ENCODE measurements around the gene GOLGA2. TPM values are rescaled to one million over a fixed set of nuclear protein-coding genes. Genes with fewer than 3 reads are reported as not detected.

GOLGA2 gene
- total RNA-seq, 2 experiments from 2014 or later = 44.3 to 48.3 TPM

GRCh38 chr9:128254855-128255759, 20.7 kb downstream of the GOLGA2 start:
- peak; percentile 74 for TF ChIP-seq CTCF (IDR thresholded peaks at IDR 0.05)
- Mint-ChIP-seq H3K9me3 (no peaks in the 10 kb centered on the region), H3K4me3 (peak overlapping the region; percentile 66), H3K27me3 (peaks cover 5% of the 10 kb centered on the region), H3K27ac (no peak overlapping the region), H3K4me1 (ENCODE audit: low read depth) (peaks cover 15% of the 10 kb centered on the region), H3K36me3 (ENCODE audit: low read depth) (peaks cover 25% of the 10 kb centered on the region)
- intact Hi-C loops (cut with DNase I, micrococcal nuclease) = loop anchor here (1.0 to 10.0 kb wide), 2 partner anchors 60 to 86 kb away; partner anchors contain the start of gene CIZ1 (in 1 of the 2)
- Histone ChIP-seq H3K4me3 (ENCODE audit: low read length) (no peak overlapping the region), H3K9me3 (ENCODE audit: control insufficient read depth in 1 of 2, insufficient read depth in 1 of 2, low read length in 2 of 2) (no peaks in the 10 kb centered on the region), H3K36me3 (ENCODE audit: insufficient read depth, low read length) (peaks cover 36% of the 10 kb centered on the region), H3K27me3 (ENCODE audit: control insufficient read depth in 1 of 2, insufficient read depth in 2 of 2, low read length in 2 of 2) (no peaks in the 10 kb centered on the region), H3K27ac (ENCODE audit: low read depth in 1 of 2, low read length in 2 of 2) (no peak overlapping the region), H3K4me1 (ENCODE audit: insufficient read depth, low read length) (peaks cover 14% of the 10 kb centered on the region)
- DNase-seq = peak; percentile 35 to 74 (median 48)
- POLR2A ChIA-PET = no interaction called here
- no peak for ATAC-seq (ENCODE audit: poor library complexity)
- CTCF ChIA-PET = interaction anchor here (0.5 to 0.6 kb wide), 2 partner anchors 21 to 1024 kb away, joined by 3 read pairs; partner anchors contain the start of genes GOLGA2 and SWI5

- peaks cover 22% of the 10 kb centered on the region for H3K4me1 Mint-ChIP-seq (ENCODE audit: low read depth)
- CTCF ChIA-PET = no interaction called here
- intact Hi-C loops (cut with DNase I, micrococcal nuclease) = loop anchor here in 1 of 2 experiments (10.0 kb wide), 1 partner anchor 60 kb away; the partner anchor contains the start of gene CIZ1
Measured at GRCh38 chr9:128254362-128254761, 21.4 kb downstream of the GOLGA2 start.

GRCh38 chr9:128253991-128254346, 21.8 kb downstream of the GOLGA2 start:
- CTCF ChIA-PET = no interaction called here
- ATAC-seq (ENCODE audit: poor library complexity) (no peak), DNase-seq (no peak)
- peaks cover 18% of the 10 kb centered on the region for H3K36me3 Mint-ChIP-seq (ENCODE audit: low read depth)
- no peaks in the 10 kb centered on the region for H3K27me3 ChIP-seq (ENCODE audit: control insufficient read depth in 1 of 2, insufficient read depth in 2 of 2, low read length in 2 of 2)
- H3K36me3 ChIP-seq (ENCODE audit: insufficient read depth, low read length) = peaks cover 26% of the 10 kb centered on the region
- no peak overlapping the region for H3K27ac Mint-ChIP-seq
- H3K27me3 Mint-ChIP-seq = peaks cover 5% of the 10 kb centered on the region
- no peak overlapping the region for H3K27ac ChIP-seq (ENCODE audit: low read depth in 1 of 2, low read length in 2 of 2)
- H3K4me1 Mint-ChIP-seq (ENCODE audit: low read depth) = peaks cover 22% of the 10 kb centered on the region
- peaks cover 20% of the 10 kb centered on the region for H3K4me1 ChIP-seq (ENCODE audit: insufficient read depth, low read length)
- H3K9me3 ChIP-seq (ENCODE audit: control insufficient read depth in 1 of 2, insufficient read depth in 1 of 2, low read length in 2 of 2) = no peaks in the 10 kb centered on the region
- H3K4me3 Mint-ChIP-seq = no peak overlapping the region
- H3K9me3 Mint-ChIP-seq = no peaks in the 10 kb centered on the region
- POLR2A ChIA-PET = no interaction called here
- no peak for TF ChIP-seq CTCF (IDR thresholded peaks at IDR 0.05)
- no peak overlapping the region for H3K4me3 ChIP-seq (ENCODE audit: low read length)
- intact Hi-C loops (cut with DNase I, micrococcal nuclease) = loop anchor here in 1 of 2 experiments (10.0 kb wide), 1 partner anchor 59 kb away; the partner anchor contains the start of gene CIZ1

More at GRCh38 chr9:128254362-128254761, 21.4 kb downstream of the GOLGA2 start:
- POLR2A ChIA-PET = no interaction called here
- Histone ChIP-seq H3K9me3 (ENCODE audit: control insufficient read depth in 1 of 2, insufficient read depth in 1 of 2, low read length in 2 of 2) (no peaks in the 10 kb centered on the region), H3K36me3 (ENCODE audit: insufficient read depth, low read length) (peaks cover 29% of the 10 kb centered on the region), H3K27ac (ENCODE audit: low read depth in 1 of 2, low read length in 2 of 2) (no peak overlapping the region), H3K27me3 (ENCODE audit: control insufficient read depth in 1 of 2, insufficient read depth in 2 of 2, low read length in 2 of 2) (no peaks in the 10 kb centered on the region), H3K4me3 (ENCODE audit: low read length) (no peak overlapping the region), H3K4me1 (ENCODE audit: insufficient read depth, low read length) (peaks cover 20% of the 10 kb centered on the region)
- Mint-ChIP-seq H3K27ac (no peak overlapping the region), H3K4me3 (no peak overlapping the region), H3K9me3 (no peaks in the 10 kb centered on the region), H3K36me3 (ENCODE audit: low read depth) (peaks cover 22% of the 10 kb centered on the region), H3K27me3 (peaks cover 5% of the 10 kb centered on the region)
- TF ChIP-seq CTCF (IDR thresholded peaks at IDR 0.05) = no peak
- DNase-seq = peak in 1 of 14 experiments; percentile 13
- ATAC-seq (ENCODE audit: poor library complexity) = no peak

All from CD4-positive, alpha-beta T cell (primary cell).